HL-60/S4 treated with retinoic acid at 250 ng/mL for 4 days and 3 days (cell line): ENCODE data around the gene HS3ST1.

Source experiments
- in situ Hi-C: fragments of 300-500 bp; cut with MboI; formaldehyde crosslinking; loops from 2 replicates; pipeline ENCODE4 v1.7.0; 2022; ENCODE audit warnings: low sequenced_read_pairs

Gene HS3ST1

GRCh38 chr4:11436084-11436483 is 7.4 kb upstream of the HS3ST1 start:
- in situ Hi-C loops: no loop called here

- in situ Hi-C loops: no loop called here
These were observed 6.9 kb upstream of the HS3ST1 start for GRCh38 chr4:11435557-11435956.

- in situ Hi-C loops: no loop called here
These were observed 2.4 kb upstream of the HS3ST1 start for GRCh38 chr4:11431111-11431510.

- in situ Hi-C loops: no loop called here
These were observed 1.8 kb upstream of the HS3ST1 start for GRCh38 chr4:11430536-11430935.

DNA sequence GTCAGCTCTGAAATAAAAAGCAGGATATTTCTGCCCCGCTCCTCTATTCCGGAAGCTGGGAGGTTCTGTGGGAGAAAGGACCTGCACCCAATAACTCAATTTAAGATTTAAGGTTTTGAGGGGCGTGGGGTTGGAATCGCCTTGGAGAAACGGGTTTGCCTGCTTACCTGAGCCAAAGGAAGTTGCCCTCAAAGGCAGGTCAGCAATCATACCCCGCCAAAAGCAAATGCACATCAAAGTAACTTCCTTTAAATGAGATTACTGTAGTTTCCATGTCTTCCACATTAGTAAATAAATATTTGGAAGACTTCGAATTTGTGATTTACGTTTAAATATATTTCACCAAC is 978 bp upstream of the HS3ST1 start:
- in situ Hi-C loops: no loop called here

GRCh38 chr4:11428899-11429698 is 405 bp upstream of the HS3ST1 start:
- in situ Hi-C loops: no loop called here

DNA sequence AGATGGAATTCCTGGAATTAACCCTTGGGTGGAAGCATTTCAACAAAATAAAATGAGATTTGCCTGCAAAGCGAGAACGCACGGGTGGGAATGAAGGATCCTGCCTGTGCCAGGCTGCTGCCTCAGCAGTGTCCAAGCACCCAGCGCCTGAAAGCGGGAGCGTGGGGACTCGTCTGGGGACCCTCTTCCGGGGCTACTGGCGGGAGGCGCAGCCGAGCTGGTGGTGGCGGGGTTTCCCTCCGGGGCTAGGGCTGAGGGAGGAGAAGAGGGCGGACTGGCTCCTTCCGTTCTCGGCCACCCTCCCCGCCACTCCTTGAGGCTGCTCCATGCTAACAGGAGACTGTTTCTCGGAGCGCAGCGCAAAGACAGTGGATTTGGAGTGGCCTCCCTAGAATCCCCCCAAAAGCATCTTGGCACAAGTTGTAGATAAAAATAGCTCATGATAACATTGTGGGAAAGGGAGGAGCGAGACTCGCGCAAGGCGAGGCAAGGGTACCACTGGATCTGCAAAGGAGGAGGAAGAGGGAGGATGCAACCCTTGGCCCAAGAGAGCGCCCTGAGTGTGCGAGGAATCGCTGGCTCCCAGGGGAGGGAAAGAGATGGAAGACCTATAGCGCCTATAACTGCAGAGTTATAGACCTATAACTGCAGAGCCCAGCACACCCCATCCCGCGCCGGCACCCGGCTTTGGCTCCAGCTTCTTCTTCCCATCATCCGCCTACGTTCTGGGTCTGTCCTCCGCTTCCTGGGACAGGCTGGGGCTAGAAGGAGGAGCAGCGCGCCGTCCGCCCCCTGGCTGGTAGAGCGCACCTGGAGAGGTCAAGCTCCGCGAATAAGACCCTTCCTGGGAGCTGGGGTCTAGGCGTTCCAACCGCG is 1.3 kb downstream of the HS3ST1 start:
- in situ Hi-C loops: no loop called here

DNA sequence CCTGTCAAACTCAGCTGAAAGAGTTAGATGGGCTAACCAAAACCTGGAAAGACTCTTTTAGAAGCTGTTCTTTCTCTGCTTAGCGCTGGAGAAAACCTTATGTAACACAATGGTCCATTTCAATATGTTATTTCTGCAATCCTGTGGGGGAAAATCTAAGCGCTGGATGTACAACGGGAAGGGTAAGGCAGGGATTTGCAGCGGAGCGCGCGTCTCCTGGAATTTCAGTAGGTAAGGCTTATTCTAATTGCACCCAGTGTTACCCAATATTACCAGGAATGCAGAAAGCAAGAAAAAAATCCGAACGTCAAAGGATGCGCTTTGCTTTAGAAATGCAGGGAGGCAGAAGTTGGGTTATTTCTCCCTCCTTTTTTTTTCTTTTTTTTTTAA is 2.0 kb downstream of the HS3ST1 start:
- in situ Hi-C loops: no loop called here

- in situ Hi-C loops: no loop called here
These were observed 2.7 kb downstream of the HS3ST1 start for GRCh38 chr4:11426003-11426402.

DNA sequence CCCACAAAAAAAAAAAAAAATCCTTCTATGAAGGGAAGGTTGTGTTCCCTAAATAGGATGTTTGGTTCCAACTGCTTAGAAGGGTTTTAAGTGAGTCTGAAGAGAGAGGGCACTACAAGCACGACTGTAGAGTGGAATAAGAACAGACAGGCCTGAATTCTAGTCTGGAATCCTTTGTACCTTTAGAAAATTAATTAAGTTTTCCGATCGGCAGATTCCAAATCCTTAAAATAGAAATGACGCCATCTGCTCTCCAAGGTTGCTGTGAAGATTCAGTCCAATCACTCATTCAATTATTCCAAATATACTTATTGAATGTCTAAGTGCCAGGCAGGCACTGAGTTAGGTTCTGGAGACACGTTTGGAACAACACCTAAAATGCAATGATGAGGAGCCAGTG is 3.8 kb downstream of the HS3ST1 start:
- in situ Hi-C loops: no loop called here

DNA sequence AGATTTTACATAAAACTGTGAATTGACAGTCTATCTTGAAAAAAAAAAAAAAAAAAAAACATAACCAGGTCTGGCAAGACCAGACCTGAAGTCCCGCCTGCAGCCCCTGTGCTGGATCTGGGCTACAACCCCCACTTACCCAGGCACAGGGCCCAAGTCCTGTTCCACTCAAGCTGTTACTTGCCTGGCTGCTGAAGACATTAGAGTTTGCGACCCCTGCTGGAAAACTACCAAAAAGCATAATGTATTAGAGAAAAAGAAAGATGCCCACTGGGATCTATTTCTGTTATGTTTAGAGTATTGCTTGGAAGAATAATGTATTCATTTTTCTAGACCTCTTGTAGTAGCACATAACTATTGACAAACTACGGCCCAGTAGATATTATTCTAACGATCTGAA is 4.7 kb downstream of the HS3ST1 start:
- in situ Hi-C loops: no loop called here

DNA sequence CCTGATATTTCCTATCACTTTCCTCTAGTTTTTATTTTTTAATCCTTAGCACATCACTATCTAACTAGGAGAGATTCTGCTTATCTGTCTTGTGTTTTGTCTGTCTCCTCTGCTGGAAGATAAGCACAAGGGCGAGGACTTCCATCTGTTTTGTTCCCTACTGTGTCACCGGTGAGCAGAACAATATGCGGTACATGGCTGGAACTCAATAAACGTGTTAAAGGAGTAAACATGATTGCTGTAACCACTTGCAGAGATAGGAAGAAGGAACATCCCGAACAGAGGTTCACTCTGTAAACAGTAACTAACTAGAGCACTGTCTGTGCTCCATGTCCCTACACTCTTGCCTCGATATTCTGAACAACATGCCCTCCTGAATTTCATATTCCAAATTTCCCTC is 5.2 kb downstream of the HS3ST1 start:
- in situ Hi-C loops: no loop called here

DNA sequence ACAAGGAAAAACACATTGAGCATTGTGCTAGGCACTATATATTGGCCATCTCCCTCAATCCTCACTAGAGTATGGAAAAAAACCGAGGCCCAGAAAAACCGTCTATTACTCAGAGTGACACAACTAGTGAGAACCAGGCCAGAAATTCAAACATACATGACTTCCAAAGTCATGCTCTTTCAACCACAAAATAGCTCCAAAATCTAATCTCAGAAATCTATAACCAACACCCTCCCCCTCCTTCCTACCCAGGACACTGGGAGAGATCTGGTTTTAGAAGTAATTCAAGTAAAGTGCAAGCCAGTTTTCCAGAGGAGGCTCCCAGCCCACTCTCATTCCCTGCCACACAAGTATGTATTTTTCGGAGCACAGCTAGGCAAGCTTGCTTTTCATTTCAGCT is 7.6 kb downstream of the HS3ST1 start:
- in situ Hi-C loops: no loop called here

DNA sequence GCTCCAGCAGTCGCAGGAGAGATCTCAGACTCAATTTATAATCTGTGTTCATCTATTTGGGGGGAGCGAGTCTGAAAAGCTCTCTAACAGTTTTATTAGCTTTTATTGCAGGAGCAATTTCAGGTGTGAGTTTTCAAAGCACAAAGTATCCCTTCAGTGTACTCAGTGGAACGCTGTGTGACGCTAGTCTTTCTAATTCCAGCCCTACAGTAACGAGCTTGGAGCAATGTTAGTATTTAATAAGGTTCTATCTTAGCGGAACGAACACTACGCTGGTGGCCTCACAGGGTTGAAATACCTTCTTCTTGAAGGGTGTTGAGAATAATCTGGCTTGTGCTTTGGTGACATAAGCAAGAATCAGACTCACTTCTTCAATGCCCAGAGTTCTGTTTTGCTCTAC is 8.4 kb downstream of the HS3ST1 start:
- in situ Hi-C loops: no loop called here

GRCh38 chr4:11418610-11419009 is 10.1 kb downstream of the HS3ST1 start:
- in situ Hi-C loops: no loop called here

- in situ Hi-C loops: no loop called here
These were observed 12.0 kb downstream of the HS3ST1 start for GRCh38 chr4:11416767-11417113.

DNA sequence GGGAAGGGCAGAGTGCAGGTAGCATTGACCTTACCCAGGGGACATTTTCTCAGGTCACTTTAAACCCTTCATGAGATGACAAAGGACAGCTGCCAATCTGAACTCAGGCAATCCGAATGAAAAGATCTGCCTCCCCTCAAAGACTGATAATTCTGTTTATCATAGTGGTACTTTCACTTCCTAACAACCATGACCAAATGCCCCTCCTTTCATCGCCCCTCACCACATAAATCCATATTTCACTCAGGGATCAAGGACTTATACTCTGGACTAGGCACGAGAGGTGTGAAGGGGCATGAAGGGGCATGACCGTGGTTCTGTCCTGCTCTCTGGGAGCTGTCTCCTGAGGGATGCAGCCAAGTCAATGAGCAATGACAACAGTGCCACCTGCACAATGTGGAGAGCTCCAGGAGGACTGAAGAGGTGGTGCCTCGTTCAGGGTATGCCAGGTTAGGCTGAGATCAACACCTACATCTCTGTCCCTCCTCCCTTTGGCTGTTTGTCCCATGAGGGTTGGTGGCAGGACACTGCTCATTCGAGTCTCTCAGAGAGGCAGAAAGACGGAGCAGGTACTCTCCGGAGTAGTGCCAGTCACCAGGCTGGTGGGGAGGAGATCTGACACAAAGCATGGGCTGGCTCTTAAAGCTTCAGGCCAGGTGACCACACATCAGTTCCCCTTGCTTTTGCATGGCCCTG is 12.5 kb downstream of the HS3ST1 start:
- in situ Hi-C loops: no loop called here

DNA sequence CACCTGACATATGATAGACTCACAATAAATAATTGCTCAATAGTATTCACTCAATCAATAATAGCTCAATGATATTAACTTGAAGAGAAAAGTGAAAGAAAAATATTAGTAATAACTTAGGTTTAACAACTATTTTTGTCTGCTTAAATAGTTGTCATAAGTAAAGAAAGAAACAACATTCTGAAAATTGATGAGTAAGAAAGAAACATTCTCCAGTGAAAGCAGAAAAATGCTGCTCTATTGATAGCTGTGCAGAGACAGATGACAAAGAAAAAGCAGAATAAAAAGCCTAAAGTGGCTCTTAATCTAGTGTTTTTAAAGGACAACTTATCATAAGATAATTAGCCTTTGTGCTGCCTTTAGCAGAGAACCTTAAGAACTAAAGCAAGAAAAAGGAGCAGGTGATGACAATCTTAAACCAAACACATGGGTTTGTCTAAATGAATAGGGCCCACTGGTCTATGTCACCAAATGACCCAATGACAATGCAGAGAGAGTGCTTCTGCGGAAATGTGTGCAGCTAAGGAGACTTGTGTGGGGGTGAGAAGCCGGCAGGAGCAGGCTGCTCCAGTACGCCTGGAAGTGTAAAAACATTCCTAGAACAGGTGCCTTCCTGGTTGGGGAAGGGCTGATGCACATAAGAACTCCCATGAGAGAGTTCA is 13.2 kb downstream of the HS3ST1 start:
- in situ Hi-C loops: no loop called here

- in situ Hi-C loops: no loop called here
These were observed 16.5 kb downstream of the HS3ST1 start for GRCh38 chr4:11412211-11412610.

GRCh38 chr4:11409632-11410031 is 19.1 kb downstream of the HS3ST1 start:
- in situ Hi-C loops: no loop called here

- in situ Hi-C loops: no loop called here
These were observed 20.3 kb downstream of the HS3ST1 start for GRCh38 chr4:11408233-11408967.
